K562 (cell line): ENCODE measurements around the gene PTBP3. TPM values are rescaled to one million over a fixed set of nuclear protein-coding genes. Genes with fewer than 3 reads are reported as not detected.

Source experiments
- ARID1B ChIP-seq: fragments of 450-650 bp; IDR thresholded peaks from 2 replicates; pipeline ENCODE4 v1.6.1; 2016; ENCODE audit warnings: antibody characterized with exemption, mild to moderate bottlenecking, inconsistent platforms
- ATF1 ChIP-seq, 2 experiments: fragments of 450-650 bp in 1 of 2; IDR thresholded peaks; 2 replicates each; pipeline ENCODE4 v1.6.1; 2016; ENCODE audit warnings: missing compliant biosample characterization in 1 of 2, missing genetic modification characterization in 1 of 2
- CBFA2T2 ChIP-seq: fragments of 450-650 bp; conservative IDR thresholded peaks from 2 replicates; pipeline ENCODE4 v1.6.1; 2017; ENCODE audit warnings: mild to moderate bottlenecking
- CTBP1 ChIP-seq: fragments of 450-650 bp; IDR thresholded peaks from 2 replicates; pipeline ENCODE4 v1.6.1; 2016; ENCODE audit warnings: borderline replicate concordance
- DPF2 ChIP-seq: fragments of 450-650 bp; IDR thresholded peaks from 2 replicates; pipeline ENCODE4 v1.6.1; 2016
- EP300 ChIP-seq: IDR thresholded peaks from 2 replicates; pipeline ENCODE4 v1.6.1; 2012; ENCODE audit warnings: low read length, improper control_type of control experiment
- KDM1A ChIP-seq, 2 experiments: fragments of 450-650 bp; IDR thresholded peaks; 2 replicates each; pipeline ENCODE4 v1.6.1; 2016; ENCODE audit warnings: mild to moderate bottlenecking in 2 of 2
- MEF2A ChIP-seq: IDR thresholded peaks from 2 replicates; pipeline ENCODE4 v1.6.1; 2011; ENCODE audit warnings: low read depth, mild to moderate bottlenecking, low read length, moderate library complexity; ENCODE audit not compliant: control insufficient read depth
- PML ChIP-seq: IDR thresholded peaks from 2 replicates; pipeline ENCODE4 v1.6.1; 2012; ENCODE audit warnings: low read length, inconsistent platforms
- SIN3B ChIP-seq: fragments of 450-650 bp; IDR thresholded peaks from 2 replicates; pipeline ENCODE4 v1.6.1; 2017; ENCODE audit warnings: low read depth, mild to moderate bottlenecking, moderate library complexity
- TAF1 ChIP-seq: IDR thresholded peaks from 2 replicates; pipeline ENCODE4 v1.6.1; 2011; ENCODE audit warnings: mild to moderate bottlenecking, low read length, moderate library complexity; ENCODE audit not compliant: insufficient read depth, control insufficient read depth, severe bottlenecking; ENCODE audit errors: extremely low read depth
- TAL1 ChIP-seq: fragments of 450-650 bp; IDR thresholded peaks from 2 replicates; pipeline ENCODE4 v1.6.1; 2016; ENCODE audit warnings: mild to moderate bottlenecking
- TFAP4 ChIP-seq: sonication (generic); formaldehyde crosslinking; IDR thresholded peaks from 2 replicates; pipeline ENCODE4 v1.8.0; 2022; ENCODE audit warnings: missing genetic modification reagents, mild to moderate bottlenecking, moderate library complexity, borderline replicate concordance
- ZBTB49 ChIP-seq: sonication (generic); formaldehyde crosslinking; IDR thresholded peaks from 2 replicates; pipeline ENCODE4 v1.8.0; 2022; ENCODE audit warnings: missing genetic modification reagents, mild to moderate bottlenecking, borderline replicate concordance
- polyA plus RNA-seq, 8 experiments: library from polyadenylated mRNA; depleted of rRNA in 4 of 8; stranded (reverse) in 5 of 8; unstranded in 3 of 8; fragments of >200 nt; fragmentation: Nextera tagmentation in 2 of 8; fragmentation: Illumina TruSeq in 1 of 8; extraction: Ambion mirVana in 2 of 8; extraction: Trizol in 1 of 8; gene quantifications; 2 replicates each; pipeline versions ENCODE4 v1.2.1 to v1.2.3, GENCODE V29; 2011 to 2014; ENCODE audit warnings: inconsistent platforms in 1 of 8, missing spikeins in 1 of 8
- total RNA-seq, 7 experiments: library from RNA; depleted of rRNA in 6 of 7; stranded (reverse); fragments of >200 nt in 6 of 7; fragmentation: Illumina TruSeq in 2 of 7; extraction: Trizol in 2 of 7; gene quantifications; 2 replicates each; pipeline versions ENCODE4 v1.2.1 to v1.2.3, GENCODE V29; 2011 to 2021; ENCODE audit warnings: low replicate concordance in 1 of 7

The PTBP3 gene
- total and polyA plus RNA-seq, 9 of the 15 experiments (the other 6 are each of a cell fraction or from before 2014, with no cell fraction given) = 22.4 to 132 (median 68.0) TPM

DNA sequence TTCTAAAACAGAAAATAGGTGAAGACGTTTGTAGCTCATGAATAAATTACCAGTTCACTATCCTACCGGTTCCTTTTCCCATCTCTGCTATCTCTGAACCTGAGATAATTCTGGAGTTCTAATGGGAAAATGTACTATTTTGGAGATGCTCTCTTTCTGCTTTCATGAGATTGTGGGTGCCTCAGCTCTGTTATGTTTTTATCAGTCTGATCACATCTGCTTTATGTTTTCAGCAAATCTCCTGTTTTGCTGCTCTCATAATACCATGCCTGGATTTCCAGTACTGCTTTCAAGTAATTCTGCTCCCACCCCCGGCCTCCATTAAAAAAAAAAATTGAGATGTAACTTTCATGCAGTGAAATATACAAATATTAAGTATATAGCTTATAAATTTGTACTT, 149.2 kb downstream of the PTBP3 start (continued):
- peak; percentile 74 for TF ChIP-seq ARID1B
- no peak for TF ChIP-seq TFAP4 (CRISPR knock-in tag)
- TF ChIP-seq TAF1 = no peak
- TF ChIP-seq DPF2 = peak; percentile 52
- no peak for TF ChIP-seq ZBTB49 (CRISPR knock-in tag)
- TF ChIP-seq EP300 = peak; percentile 49
- TF ChIP-seq TAL1 = peak; percentile 67
- TF ChIP-seq CBFA2T2 = peak; percentile 45
- TF ChIP-seq MEF2A = 0 out of 2 replicates have a peak, but pooled peaks have one; percentile 45
- TF ChIP-seq PML = peak; percentile 49; the same call in 1 of the 2 replicates
- no peak for TF ChIP-seq ATF1 (CRISPR knock-in tag; IDR thresholded peaks at IDR 0.05)
- no peak for TF ChIP-seq ATF1 (tag; IDR thresholded peaks at IDR 0.05)
- no peak for TF ChIP-seq CTBP1
- 0 out of 4 replicates have a peak, but pooled peaks of 1 of the 2 experiments have one; percentile 13 for TF ChIP-seq KDM1A (IDR thresholded peaks at IDR 0.05)
- no peak for TF ChIP-seq SIN3B
